ENCODE data around the gene PPID. TPM values are rescaled to one million over a fixed set of nuclear protein-coding genes. Genes with fewer than 3 reads are reported as not detected.

The PPID gene
- total and polyA plus RNA-seq, 9 of the 15 experiments (the other 6 are each of a cell fraction or from before 2014, with no cell fraction given): 46.5 to 160 (median 98.6) TPM

GRCh38 chr4:158739600-158739999, 16.4 kb upstream of the PPID start:
- Histone ChIP-seq H3K27ac (ENCODE audit: extremely low read depth, low read depth, low read length) (no peak overlapping the region), H3K9me1 (ENCODE audit: control insufficient read depth, insufficient read depth, low read length) (no peaks in the 10 kb centered on the region), H3K79me2 (ENCODE audit: control insufficient read depth, insufficient read depth, low read length) (no peaks in the 10 kb centered on the region), H4K20me1 (replicated peaks; ENCODE audit: control insufficient read depth, insufficient read depth, low read length) (no peaks in the 10 kb centered on the region), H3K4me3 (no peak overlapping the region), H3K4me2 (ENCODE audit: insufficient read depth, low read length) (no peak overlapping the region), H3K36me3 (ENCODE audit: control insufficient read depth, insufficient read depth, low read length) (no peaks in the 10 kb centered on the region), H2AFZ (ENCODE audit: low read depth, low read length) (no peak overlapping the region), H3K4me1 (replicated peaks in 1 of 2; ENCODE audit: control insufficient read depth in 2 of 2, insufficient read depth in 2 of 2, low read length in 2 of 2) (no peaks in the 10 kb centered on the region; a peak in 1 of 5 replicates), H3K9me3 (replicated peaks; ENCODE audit: control insufficient read depth, insufficient read depth, low read depth, low read length) (no peaks in the 10 kb centered on the region), H3K27me3 (ENCODE audit: control insufficient read depth in 2 of 2, insufficient read depth in 2 of 2, low read length in 2 of 2) (no peaks in the 10 kb centered on the region), H3K9ac (ENCODE audit: insufficient read depth in 1 of 2, low read depth in 2 of 2, low read length in 2 of 2) (no peak overlapping the region)
- no TSS peak for BruUV-seq (replicated peaks)
- intact Hi-C loops (cut with micrococcal nuclease) (no loop called here), in situ Hi-C loops (cut with MboI) (loop anchor here (25.0 kb wide), 1 partner anchor 698 kb away; no protein-coding TSS in a partner anchor)
- POLR2A ChIA-PET: no interaction called here
- CTCF ChIA-PET (ENCODE audit: low intra/inter-chr PET ratio): no interaction called here
- TF ChIP-seq ZBTB33 (CRISPR knock-in tag; IDR thresholded peaks at IDR 0.05) (no peak), ADNP (tag; IDR thresholded peaks at IDR 0.05) (no peak), ATF1 (CRISPR knock-in tag; IDR thresholded peaks at IDR 0.05) (no peak), ATF1 (tag; IDR thresholded peaks at IDR 0.05) (no peak), BHLHE40 (IDR thresholded peaks at IDR 0.05; ENCODE audit: low read length) (no peak), CCAR2 (IDR thresholded peaks at IDR 0.05; ENCODE audit: low read depth, low read length) (no peak), MEF2D (tag; conservative IDR thresholded peaks at IDR 0.05; ENCODE audit: low read depth) (no peak), RAD51 (IDR thresholded peaks at IDR 0.05; ENCODE audit: borderline replicate concordance, low read depth) (no peak), FOXM1 (IDR thresholded peaks at IDR 0.05; ENCODE audit: low read depth) (no peak), FOXM1 (CRISPR knock-in tag; IDR thresholded peaks at IDR 0.05; ENCODE audit: low read depth) (no peak), NCOA1 (IDR thresholded peaks at IDR 0.05; ENCODE audit: low read depth) (no peak), ZNF551 (CRISPR knock-in tag; IDR thresholded peaks at IDR 0.05) (no peak), KDM1A (IDR thresholded peaks at IDR 0.05) (no peak), PURB (CRISPR knock-in tag; IDR thresholded peaks at IDR 0.05; ENCODE audit: low read depth) (no peak), HMGN3 (IDR thresholded peaks at IDR 0.05; ENCODE audit: borderline replicate concordance, extremely low read depth, insufficient read length, low read depth, low read length) (no peak)
- TF ChIP-seq, protein P1, sequence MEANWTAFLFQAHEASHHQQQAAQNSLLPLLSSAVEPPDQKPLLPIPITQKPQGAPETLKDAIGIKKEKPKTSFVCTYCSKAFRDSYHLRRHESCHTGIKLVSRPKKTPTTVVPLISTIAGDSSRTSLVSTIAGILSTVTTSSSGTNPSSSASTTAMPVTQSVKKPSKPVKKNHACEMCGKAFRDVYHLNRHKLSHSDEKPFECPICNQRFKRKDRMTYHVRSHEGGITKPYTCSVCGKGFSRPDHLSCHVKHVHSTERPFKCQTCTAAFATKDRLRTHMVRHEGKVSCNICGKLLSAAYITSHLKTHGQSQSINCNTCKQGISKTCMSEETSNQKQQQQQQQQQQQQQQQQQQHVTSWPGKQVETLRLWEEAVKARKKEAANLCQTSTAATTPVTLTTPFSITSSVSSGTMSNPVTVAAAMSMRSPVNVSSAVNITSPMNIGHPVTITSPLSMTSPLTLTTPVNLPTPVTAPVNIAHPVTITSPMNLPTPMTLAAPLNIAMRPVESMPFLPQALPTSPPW (CRISPR knock-in tag; IDR thresholded peaks at IDR 0.05): no peak
- TF ChIP-seq, protein P2, sequence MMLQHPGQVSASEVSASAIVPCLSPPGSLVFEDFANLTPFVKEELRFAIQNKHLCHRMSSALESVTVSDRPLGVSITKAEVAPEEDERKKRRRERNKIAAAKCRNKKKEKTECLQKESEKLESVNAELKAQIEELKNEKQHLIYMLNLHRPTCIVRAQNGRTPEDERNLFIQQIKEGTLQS (IDR thresholded peaks at IDR 0.05): no peak
- TF ChIP-seq, protein P2 (CRISPR knock-in tag; conservative IDR thresholded peaks at IDR 0.05): no peak
- WGBS (ENCODE audit: insufficient coverage, low coverage, missing lambda C conversion rate): 43% methylated on average over 2 of the region's 2 CpGs
- no peak for ATAC-seq
- DNase-seq (ENCODE audit: extremely low read depth in 1 of 4, low spot score in 3 of 4): no peak
- no peak for FAIRE-seq
